ENCODE data around the gene PRDX5. TPM values are rescaled to one million over a fixed set of nuclear protein-coding genes. Genes with fewer than 3 reads are reported as not detected.

PRDX5 gene
- total RNA-seq, 6 donors from 2014 or later, result 146 to 493 (median 309) TPM

- 34 to 51% methylated on average over 21 to 32 of the region's 40 CpGs for WGBS, 2 donors
- no peak for ATAC-seq (ENCODE audit: low FRiP score in 2 of 2)
- Histone ChIP-seq H3K36me3 (peaks cover 0 to 10% (median 8%) of the 10 kb centered on the region in 4 donors), H3K27ac (peak overlapping the region; percentile 93 to 99 (median 96)), H3K27me3 (peaks cover 0 to 5% (median 3%) of the 10 kb centered on the region in 4 donors), H3K4me3 (peak overlapping the region; percentile 59 to 94 (median 86)), H3K4me1 (peaks cover 18 to 34% (median 27%) of the 10 kb centered on the region in 4 donors), H3K9me3 (no peaks in the 10 kb centered on the region)
- TF ChIP-seq EP300 (IDR thresholded peaks at IDR 0.05), result no peak
- no peak for TF ChIP-seq POLR2AphosphoS5 (IDR thresholded peaks at IDR 0.05)
- TF ChIP-seq, protein P1, sequence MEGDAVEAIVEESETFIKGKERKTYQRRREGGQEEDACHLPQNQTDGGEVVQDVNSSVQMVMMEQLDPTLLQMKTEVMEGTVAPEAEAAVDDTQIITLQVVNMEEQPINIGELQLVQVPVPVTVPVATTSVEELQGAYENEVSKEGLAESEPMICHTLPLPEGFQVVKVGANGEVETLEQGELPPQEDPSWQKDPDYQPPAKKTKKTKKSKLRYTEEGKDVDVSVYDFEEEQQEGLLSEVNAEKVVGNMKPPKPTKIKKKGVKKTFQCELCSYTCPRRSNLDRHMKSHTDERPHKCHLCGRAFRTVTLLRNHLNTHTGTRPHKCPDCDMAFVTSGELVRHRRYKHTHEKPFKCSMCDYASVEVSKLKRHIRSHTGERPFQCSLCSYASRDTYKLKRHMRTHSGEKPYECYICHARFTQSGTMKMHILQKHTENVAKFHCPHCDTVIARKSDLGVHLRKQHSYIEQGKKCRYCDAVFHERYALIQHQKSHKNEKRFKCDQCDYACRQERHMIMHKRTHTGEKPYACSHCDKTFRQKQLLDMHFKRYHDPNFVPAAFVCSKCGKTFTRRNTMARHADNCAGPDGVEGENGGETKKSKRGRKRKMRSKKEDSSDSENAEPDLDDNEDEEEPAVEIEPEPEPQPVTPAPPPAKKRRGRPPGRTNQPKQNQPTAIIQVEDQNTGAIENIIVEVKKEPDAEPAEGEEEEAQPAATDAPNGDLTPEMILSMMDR (IDR thresholded peaks at IDR 0.05), result no peak
- no peak for TF ChIP-seq POLR2A (IDR thresholded peaks at IDR 0.05)
- peak in 1 of 2 donors; percentile 46 for DNase-seq
Observed at GRCh38 chr11:64285885-64286800, 31.8 kb upstream of the PRDX5 start.

GRCh38 chr11:64286801-64287159, 31.1 kb upstream of the PRDX5 start:
- Histone ChIP-seq H3K4me1 (peaks cover 24 to 40% (median 32%) of the 10 kb centered on the region in 4 donors), H3K9me3 (no peaks in the 10 kb centered on the region), H3K27ac (no peak overlapping the region), H3K36me3 (peaks cover 0 to 7% (median 6%) of the 10 kb centered on the region in 4 donors), H3K4me3 (no peak overlapping the region), H3K27me3 (peaks cover 0 to 12% (median 10%) of the 10 kb centered on the region in 4 donors)
- TF ChIP-seq POLR2A (IDR thresholded peaks at IDR 0.05) (no peak), POLR2AphosphoS5 (IDR thresholded peaks at IDR 0.05) (no peak), EP300 (IDR thresholded peaks at IDR 0.05) (no peak)
- TF ChIP-seq, protein P1 (IDR thresholded peaks at IDR 0.05), result no peak
- 87 to 94% methylated on average over 8 to 9 of the region's 9 CpGs for WGBS, 2 donors
- DNase-seq (no peak), ATAC-seq (ENCODE audit: low FRiP score in 2 of 2) (no peak)

DNA sequence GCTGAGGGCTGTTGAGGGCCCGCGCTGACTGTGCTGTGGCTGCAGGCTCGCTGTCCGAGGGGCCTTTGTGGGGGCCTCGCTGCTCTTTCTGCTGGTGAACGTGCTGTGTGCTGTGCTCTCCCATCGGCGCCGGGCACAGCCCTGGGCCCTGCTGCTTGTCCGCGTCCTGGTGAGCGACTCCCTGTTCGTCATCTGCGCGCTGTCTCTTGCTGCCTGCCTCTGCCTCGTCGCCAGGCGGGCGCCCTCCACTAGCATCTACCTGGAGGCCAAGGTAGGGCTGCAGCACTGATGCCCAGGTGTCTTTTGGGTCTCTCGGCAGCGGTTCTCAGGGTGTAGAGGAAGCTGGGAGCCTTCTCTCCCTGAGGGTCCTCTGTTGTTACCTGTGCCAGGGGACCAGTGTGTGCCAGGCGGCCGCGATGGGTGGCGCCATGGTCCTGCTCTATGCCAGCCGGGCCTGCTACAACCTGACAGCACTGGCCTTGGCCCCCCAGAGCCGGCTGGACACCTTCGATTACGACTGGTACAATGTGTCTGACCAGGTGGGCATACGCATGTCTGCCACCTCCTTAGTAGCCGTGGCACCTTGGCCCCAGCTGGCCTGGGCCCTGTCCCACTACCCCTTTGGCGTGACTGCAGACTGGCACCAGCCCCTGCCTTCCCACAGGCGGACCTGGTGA, 30.1 kb upstream of the PRDX5 start:
- Histone ChIP-seq H3K4me3 (no peak overlapping the region), H3K36me3 (no peaks in the 10 kb centered on the region), H3K27ac (no peak overlapping the region), H3K4me1 (peaks cover 33 to 49% (median 40%) of the 10 kb centered on the region in 4 donors), H3K9me3 (no peaks in the 10 kb centered on the region), H3K27me3 (peaks cover 0 to 22% (median 18%) of the 10 kb centered on the region in 4 donors)
- DNase-seq (peak in 1 of 2 donors; percentile 78), ATAC-seq (ENCODE audit: low FRiP score in 2 of 2) (no peak)
- 96 to 98% methylated on average over 16 to 28 of the region's 33 CpGs for WGBS, 2 donors
- TF ChIP-seq EP300 (IDR thresholded peaks at IDR 0.05) (no peak), POLR2A (IDR thresholded peaks at IDR 0.05) (no peak), POLR2AphosphoS5 (IDR thresholded peaks at IDR 0.05) (no peak)
- TF ChIP-seq, protein P1 (IDR thresholded peaks at IDR 0.05), result no peak

DNA sequence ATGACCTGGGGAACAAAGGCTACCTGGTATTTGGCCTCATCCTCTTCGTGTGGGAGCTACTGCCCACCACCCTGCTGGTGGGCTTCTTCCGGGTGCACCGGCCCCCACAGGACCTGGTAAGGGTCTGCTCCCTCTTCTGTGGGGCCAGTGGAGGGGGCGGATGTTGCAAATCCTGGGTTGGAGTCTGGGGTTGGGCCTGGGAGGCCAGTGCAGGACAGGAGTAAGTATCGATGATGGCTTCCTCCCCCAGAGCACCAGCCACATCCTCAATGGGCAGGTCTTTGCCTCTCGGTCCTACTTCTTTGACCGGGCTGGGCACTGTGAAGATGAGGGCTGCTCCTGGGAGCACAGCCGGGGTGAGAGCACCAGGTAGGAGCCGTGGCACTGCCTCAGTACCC, 29.6 kb upstream of the PRDX5 start:
- no peak for ATAC-seq (ENCODE audit: low FRiP score in 2 of 2)
- peaks cover 0 to 27% (median 20%) of the 10 kb centered on the region in 4 donors for H3K27me3 ChIP-seq
- H3K36me3 ChIP-seq, result no peaks in the 10 kb centered on the region
- peaks cover 31 to 45% (median 35%) of the 10 kb centered on the region in 4 donors for H3K4me1 ChIP-seq
- no peaks in the 10 kb centered on the region for H3K9me3 ChIP-seq
- no peak overlapping the region for H3K4me3 ChIP-seq
- DNase-seq, result no peak
- TF ChIP-seq, protein P1 (IDR thresholded peaks at IDR 0.05), result no peak
- no peak for TF ChIP-seq EP300 (IDR thresholded peaks at IDR 0.05)
- TF ChIP-seq POLR2AphosphoS5 (IDR thresholded peaks at IDR 0.05), result no peak
- no peak for TF ChIP-seq POLR2A (IDR thresholded peaks at IDR 0.05)
- 94 to 100% methylated on average over 4 to 9 of the region's 9 CpGs for WGBS, 2 donors
- no peak overlapping the region for H3K27ac ChIP-seq

Measured in upper lobe of left lung (tissue), 6 donors.